Ovary (tissue), 3 donors: ENCODE data around the gene ELP4.

Experiments
- CTCF ChIP-seq, 3 donors: fragments of 450-650 bp in 2 of 3; fragments of 200-600 bp in 1 of 3; IDR thresholded peaks; one replicate each; pipeline versions ENCODE4 v1.5.1 to v1.8.0; 2016 to 2022; ENCODE audit warnings: antibody characterized with exemption in 3 of 3, mild to moderate bottlenecking in 1 of 3
- EP300 ChIP-seq: sonication (generic); formaldehyde crosslinking; IDR thresholded peaks from one replicate; pipeline ENCODE4 v1.6.1; 2017; ENCODE audit warnings: antibody characterized with exemption
- POLR2A ChIP-seq: fragments of 450-650 bp; IDR thresholded peaks from one replicate; pipeline ENCODE4 v1.6.1; 2017; ENCODE audit warnings: antibody characterized with exemption, mild to moderate bottlenecking, moderate library complexity
- donor health status: DM: no; HTN: no; CAD: no.

- TF ChIP-seq CTCF (IDR thresholded peaks at IDR 0.05) (no peak), POLR2A (no peak), EP300 (no peak)
These were observed 189.5 kb downstream of the ELP4 start for GRCh38 chr11:31699066-31699465.
